SIG-M5 treated with dmso at 0.1 percent for 504 hours (cell line): ENCODE measurements around the gene ALG1L2.
"Not testable (repeated sequence)": the region's sequence is repeated elsewhere in the genome, so short reads cannot be mapped to it uniquely, and the experiment has no call there.

Experiments used
- DNase-seq: peaks from one replicate; lab custom pipeline; 2025; ENCODE audit not compliant: unreplicated experiment; lab: John Stamatoyannopoulos, UW

Gene ALG1L2

GRCh38 chr3:130081351-130081881, at the start of gene ALG1L2:
ALG1L2 (plus strand) TSS chr3:130081831; CDS start chr3:130082017, 186 bp downstream.
- DNase-seq: no peak

GRCh38 chr3:130037126-130037815, 44.4 kb upstream of the ALG1L2 start:
- not testable (repeated sequence) for DNase-seq

- not testable (repeated sequence) for DNase-seq
These were observed 38.9 kb upstream of the ALG1L2 start for GRCh38 chr3:130042736-130043135.

GRCh38 chr3:130043658-130044057, 38.0 kb upstream of the ALG1L2 start:
- DNase-seq: not testable (repeated sequence)

- DNase-seq: no peak
These were observed 37.3 kb upstream of the ALG1L2 start for GRCh38 chr3:130044370-130044769.

GRCh38 chr3:130048726-130049125, 32.9 kb upstream of the ALG1L2 start:
- DNase-seq: no peak

GRCh38 chr3:130052366-130052765, 29.3 kb upstream of the ALG1L2 start:
- not testable (repeated sequence) for DNase-seq

GRCh38 chr3:130052965-130053364, 28.7 kb upstream of the ALG1L2 start:
- not testable (repeated sequence) for DNase-seq

GRCh38 chr3:130057536-130058266, 23.9 kb upstream of the ALG1L2 start:
- not testable (repeated sequence) for DNase-seq

- DNase-seq: not testable (repeated sequence)
These were observed 23.4 kb upstream of the ALG1L2 start for GRCh38 chr3:130058267-130058657.

GRCh38 chr3:130058716-130059115, 22.9 kb upstream of the ALG1L2 start:
- DNase-seq: not testable (repeated sequence)

GRCh38 chr3:130059162-130059561, 22.5 kb upstream of the ALG1L2 start:
- DNase-seq: not testable (repeated sequence)

GRCh38 chr3:130073582-130073981, 8.0 kb upstream of the ALG1L2 start:
- no peak for DNase-seq

- no peak for DNase-seq
These were observed 4.0 kb upstream of the ALG1L2 start for GRCh38 chr3:130077636-130078035.

GRCh38 chr3:130083363-130084090, 1.9 kb downstream of the ALG1L2 start:
- DNase-seq: not testable (repeated sequence)

- no peak for DNase-seq
These were observed 2.9 kb downstream of the ALG1L2 start for GRCh38 chr3:130084436-130084980.

- DNase-seq: no peak
These were observed 4.2 kb downstream of the ALG1L2 start for GRCh38 chr3:130085881-130086280.

- peak; percentile 65 for DNase-seq
These were observed 5.0 kb downstream of the ALG1L2 start for GRCh38 chr3:130086628-130087027.

GRCh38 chr3:130088061-130088460, 6.4 kb downstream of the ALG1L2 start:
- no peak for DNase-seq

- peak; percentile 22 for DNase-seq
These were observed 9.1 kb downstream of the ALG1L2 start for GRCh38 chr3:130090681-130091080.

- DNase-seq: no peak
These were observed 10.3 kb downstream of the ALG1L2 start for GRCh38 chr3:130091958-130092357.
